ENCODE measurements around the gene EPB41L5.

The EPB41L5 gene

DNA sequence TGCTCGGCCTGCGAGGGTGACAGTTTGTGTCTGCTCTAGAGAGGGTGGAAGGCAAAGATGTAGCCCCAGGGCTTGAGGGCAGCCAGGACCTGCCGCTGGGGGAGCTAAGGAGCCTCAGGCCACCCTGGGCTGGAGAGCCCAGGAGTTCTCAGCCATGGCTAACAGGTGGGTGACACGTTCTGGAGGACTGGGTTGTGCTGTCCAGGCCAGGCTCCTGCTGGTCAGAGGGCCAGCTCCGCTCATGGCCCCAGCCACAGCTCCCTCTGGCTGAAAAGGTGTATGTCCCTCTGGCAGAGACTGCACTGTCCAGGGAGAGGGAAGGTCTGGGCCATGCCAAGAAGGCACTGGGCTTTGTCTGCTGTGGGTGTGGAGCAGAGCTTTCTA, 191.1 kb downstream of the EPB41L5 start:
- no peak for DNase-seq

- DNase-seq = no peak
These were observed 191.5 kb downstream of the EPB41L5 start for GRCh38 chr2:120204417-120204816.

DNA sequence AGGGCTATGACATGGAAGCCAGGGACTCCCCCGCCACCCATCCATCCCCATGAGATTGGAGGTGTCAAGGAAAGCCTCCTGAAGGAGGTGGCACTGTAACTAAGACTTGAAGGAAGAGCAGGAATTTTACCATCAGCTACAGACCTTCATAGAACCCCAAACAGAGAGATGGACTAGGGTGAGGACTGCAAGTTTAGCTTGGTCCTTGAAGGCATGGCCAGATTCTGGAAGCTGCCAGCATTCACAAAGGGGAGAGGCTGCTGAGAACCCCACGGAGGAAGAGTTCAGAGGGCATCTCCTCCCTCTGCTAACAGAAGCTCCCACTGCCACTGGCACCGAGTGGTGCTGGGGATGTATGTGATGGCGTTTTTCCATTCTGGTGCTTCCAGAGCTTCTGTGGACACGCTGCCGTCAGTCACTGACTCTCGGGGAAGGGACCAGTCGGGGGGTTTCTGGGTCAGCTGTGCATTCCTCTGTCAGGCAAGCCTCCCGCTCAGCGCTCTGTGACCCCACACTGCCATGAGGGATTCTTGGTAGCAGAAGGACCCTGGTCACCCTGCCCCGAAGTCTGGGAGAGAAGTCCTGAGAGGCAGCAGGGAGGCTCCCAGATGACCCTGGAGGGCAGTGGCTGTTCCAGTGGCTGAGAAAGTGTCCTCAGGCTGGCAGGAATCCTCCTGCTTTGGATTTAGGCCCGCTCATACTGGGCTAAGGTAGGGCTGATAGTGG, 192.2 kb downstream of the EPB41L5 start:
- DNase-seq = no peak

GRCh38 chr2:120206022-120206581, 193.2 kb downstream of the EPB41L5 start:
- no peak for DNase-seq

DNA sequence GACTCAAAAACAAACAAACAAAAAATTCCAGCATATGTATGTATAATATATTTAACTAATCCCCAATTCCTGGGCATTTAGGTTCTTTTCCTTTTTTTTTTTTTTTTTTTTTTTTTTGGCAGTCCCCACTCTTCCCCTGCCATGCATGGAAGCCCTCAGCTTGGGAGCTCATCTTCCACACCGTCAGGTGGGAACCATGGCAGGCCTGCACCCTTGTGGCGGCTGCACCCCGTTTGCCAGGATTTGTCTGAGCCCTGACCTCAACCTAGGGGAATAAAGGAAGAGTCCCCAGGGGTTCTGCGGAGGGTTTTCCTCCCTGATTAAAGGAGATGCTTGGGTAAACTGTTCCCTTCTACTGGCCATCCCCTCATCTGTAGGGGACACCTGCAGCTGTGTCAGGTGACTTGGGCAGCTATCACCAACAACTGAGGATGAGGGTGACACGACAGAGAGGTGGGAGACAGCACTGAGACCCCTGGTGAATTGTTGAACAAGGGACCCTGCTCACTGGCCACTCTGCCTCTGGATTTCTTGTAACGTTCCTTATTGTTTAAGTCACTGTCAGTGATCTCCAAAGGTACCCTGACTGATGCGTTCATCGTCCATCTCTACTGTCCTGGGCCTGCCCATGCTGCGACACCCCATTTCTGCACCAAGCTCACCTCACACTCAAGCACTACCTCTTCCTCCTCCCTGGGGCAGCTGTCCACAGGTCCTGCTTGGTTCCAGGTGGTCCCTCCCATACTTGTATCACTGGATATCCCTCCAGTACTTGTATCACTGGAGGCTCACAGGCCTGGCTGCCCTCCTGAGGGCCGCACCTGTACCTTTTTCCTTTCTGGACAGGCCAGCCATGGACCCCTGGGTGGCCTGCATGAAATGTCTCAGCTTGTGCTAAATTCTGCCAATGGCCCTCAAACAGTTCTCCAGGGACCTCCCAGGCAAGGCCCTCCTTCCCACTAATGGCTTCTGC, 195.8 kb downstream of the EPB41L5 start:
- DNase-seq = no peak

DNA sequence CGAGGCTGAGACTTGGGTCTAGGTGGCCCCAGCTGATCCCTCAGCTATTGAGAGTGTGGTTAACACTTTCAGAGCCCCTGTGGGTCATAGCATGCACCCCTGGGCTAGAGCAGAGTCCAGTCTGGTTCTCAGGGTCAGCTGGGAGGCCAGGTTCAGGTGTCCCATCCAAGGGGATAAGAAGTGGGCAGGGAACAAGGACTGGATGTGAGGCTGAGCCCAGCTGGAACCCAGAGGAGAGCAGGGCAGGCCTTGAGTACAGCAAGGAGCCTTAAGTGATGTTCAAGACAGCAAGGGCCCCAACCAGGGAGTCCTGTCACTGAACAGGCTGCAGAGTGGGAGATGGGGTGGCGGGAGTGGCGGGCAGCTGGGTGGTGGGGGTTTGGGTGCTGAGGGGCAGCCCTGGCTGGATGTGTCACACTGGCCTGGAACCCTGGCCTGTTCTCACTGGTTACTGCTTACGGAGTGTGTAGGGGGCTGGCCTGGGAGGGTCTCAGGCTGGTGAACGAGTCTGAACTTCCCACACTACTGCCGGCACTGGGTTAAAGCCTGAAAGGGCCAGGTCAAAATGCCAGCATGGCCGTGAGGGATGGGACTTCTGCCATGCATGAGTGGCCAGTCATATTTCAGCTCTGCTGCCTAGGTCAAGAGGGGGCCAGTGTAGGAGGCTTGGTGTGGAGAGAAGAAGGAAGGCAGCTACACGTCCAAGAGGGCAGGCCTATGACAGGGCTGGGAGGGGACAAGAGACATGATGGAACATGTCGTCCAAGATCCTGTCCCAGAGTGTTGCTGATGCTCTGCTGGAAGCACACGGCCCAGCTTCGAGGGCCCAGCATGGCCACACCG, 196.8 kb downstream of the EPB41L5 start:
- no peak for DNase-seq

GRCh38 chr2:120210270-120210693, 197.4 kb downstream of the EPB41L5 start:
- DNase-seq = no peak

DNA sequence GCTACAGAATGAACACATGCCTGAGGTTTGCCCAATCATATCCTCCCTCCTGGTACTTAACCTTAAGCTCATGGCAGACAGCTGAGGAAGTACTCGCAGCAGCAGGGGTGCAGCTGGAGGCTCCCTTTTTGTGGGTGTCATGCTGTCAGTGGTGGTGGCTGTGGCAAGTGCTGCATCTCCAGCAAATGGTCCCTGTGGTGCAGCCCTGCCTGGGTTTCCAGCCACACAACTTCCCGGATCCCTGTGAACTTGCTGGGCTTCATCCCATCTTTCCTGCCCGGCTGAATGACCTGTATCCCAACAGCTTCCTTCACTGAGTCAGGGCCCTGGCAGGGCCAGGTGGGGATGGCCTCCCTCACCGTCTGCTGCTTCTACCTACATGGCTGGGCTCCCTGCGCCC, 205.3 kb downstream of the EPB41L5 start:
- DNase-seq = no peak

- no peak for DNase-seq
These were observed 206.4 kb downstream of the EPB41L5 start for GRCh38 chr2:120219291-120219690.

DNA sequence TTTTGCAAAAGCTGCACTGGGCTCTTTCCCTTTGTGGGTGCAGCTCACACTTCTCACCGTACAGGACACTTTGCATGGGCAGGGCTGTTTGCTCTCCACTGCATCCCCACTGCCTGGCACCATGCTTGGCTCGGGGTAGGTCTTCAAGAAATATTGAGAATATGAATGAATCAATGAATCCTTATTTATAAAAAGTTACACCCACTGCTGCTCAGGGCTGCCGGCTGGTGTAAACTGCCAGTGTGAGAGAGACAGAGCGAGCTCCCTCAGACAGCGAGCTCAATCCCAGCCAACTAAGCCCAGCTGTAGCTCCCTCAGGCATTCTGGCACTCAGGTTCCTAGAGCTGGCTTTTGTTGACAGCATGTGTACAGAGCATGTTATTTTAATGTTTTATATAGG, 206.9 kb downstream of the EPB41L5 start:
- no peak for DNase-seq

GRCh38 chr2:120220756-120221155, 207.9 kb downstream of the EPB41L5 start:
- no peak for DNase-seq

DNA sequence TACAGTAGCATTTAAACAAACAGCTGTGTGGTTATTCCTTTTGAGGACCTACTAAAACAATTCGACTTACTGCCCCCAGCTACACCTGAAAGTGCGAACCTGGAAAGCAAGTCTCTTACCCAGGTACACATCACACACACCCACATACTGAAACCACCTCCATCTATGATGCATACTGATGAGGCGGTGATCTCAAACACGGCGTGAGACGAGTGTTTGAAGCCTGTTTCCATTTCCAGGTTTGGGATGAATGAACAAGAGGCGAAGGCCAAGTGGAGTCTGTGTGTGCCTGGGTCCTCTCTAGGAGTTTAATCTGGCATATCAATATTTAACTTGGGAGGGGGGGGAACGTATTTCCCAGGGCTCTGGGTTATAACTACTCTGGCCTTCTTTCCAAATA, 208.7 kb downstream of the EPB41L5 start:
- no peak for DNase-seq

DNA sequence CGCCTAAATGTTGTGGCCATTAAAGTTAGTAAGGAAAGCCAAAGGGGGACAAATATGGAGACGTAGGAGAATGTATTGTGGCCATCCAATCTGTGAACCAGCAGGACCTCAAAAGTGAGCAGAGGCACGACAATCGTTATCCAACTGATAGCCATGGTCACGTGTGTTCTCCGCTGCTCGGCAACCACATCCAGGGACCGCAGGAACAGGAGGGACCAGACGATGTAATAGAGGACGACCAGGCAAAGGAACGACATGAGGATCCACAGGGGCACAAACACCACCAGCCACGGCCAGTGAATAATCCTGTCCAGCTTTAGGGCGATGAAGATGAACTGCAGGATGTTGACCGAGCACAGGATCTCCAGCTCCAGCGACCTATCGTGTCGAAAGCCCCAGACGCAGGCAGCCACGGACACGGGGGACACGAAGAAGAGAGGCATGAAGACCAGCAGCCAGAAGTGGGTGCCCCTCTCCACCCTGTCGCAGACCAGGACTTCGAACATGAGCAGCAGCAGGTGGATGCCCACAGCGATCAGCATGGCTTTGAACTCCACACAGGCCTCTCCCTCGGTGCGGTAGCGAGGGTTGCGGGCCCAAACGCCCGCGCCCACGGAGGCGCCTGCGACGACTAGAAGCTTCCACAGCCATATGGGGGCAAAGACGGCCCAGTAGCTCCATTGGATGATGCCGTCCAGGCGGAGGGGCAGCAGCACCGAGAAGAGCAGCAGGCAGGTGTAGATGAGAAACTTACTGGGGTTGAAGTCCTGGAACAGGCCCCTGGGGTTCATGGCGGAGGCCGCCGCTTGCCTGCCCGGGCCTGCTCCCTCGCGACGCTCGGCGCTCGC, 209.5 kb downstream of the EPB41L5 start:
- DNase-seq = no peak

- peak; percentile 51 for DNase-seq
These were observed 210.4 kb downstream of the EPB41L5 start, which contains the start of gene TMEM185B for GRCh38 chr2:120223034-120223912. TSS of gene TMEM185B (minus strand) at chr2:120223400. CDS start at chr2:120222976, 424 bp downstream.

- DNase-seq = no peak
These were observed 211.4 kb downstream of the EPB41L5 start for GRCh38 chr2:120224256-120224655.

GRCh38 chr2:120224735-120225548, 212.1 kb downstream of the EPB41L5 start:
- DNase-seq = peak; percentile 48

DNA sequence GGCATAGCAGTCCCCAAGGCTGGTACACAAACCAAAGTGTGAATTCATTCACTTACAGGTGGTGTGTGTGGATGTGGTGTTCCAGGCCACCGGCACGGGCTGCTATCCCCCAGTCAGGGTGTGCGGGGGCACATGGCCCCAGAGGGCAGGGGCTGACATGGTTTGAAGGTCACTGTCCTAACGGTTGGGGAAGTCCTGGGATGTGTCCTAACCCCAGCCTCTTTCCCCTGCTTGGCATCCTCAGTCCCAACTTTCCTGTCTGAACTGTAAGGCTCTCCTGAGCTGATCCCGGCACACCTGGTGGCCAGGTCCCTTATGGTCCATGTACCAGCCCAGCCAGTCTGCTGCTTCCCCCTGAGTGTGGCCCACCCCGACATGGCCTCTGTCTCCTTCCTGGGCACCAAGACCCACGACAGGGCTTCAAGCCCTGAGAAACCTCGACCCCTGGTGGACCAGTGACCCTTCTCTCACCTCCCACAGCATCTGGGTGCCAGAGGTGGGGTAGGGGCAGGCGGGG, 212.7 kb downstream of the EPB41L5 start:
- DNase-seq = no peak

GRCh38 chr2:120226316-120226715, 213.4 kb downstream of the EPB41L5 start:
- DNase-seq = no peak
